Stimulated activated CD4-positive, alpha-beta T cell treated with anti-CD3 and anti-CD28 coated beads, Interleukin-15, amount 100 ng/mL, for 24 hours (primary cell): ENCODE results near the gene CHRM1.
A peak's percentile ranks its signal among the peaks of the same experiment; 100 is the strongest.

Source experiments
- DNase-seq: peaks from one replicate; pipeline ENCODE4 v3.0.0-alpha.2; 2020

CHRM1 gene

GRCh38 chr11:62925745-62926679, 4.8 kb upstream of the CHRM1 start:
- DNase-seq = peak; percentile 20

GRCh38 chr11:62925308-62925707, 4.1 kb upstream of the CHRM1 start:
- DNase-seq = no peak

GRCh38 chr11:62923601-62924411, 2.6 kb upstream of the CHRM1 start:
- DNase-seq = peak; percentile 34

- peak; percentile 63 for DNase-seq
Measured at GRCh38 chr11:62922653-62923431, 1.7 kb upstream of the CHRM1 start.

- DNase-seq = no peak
Measured at GRCh38 chr11:62922189-62922589, 1.0 kb upstream of the CHRM1 start.

GRCh38 chr11:62921573-62922188, 518 bp upstream of the CHRM1 start:
- DNase-seq = no peak

- DNase-seq = no peak
Measured at GRCh38 chr11:62919898-62920640, 1.1 kb downstream of the CHRM1 start.

GRCh38 chr11:62919476-62919875, 1.7 kb downstream of the CHRM1 start:
- DNase-seq = no peak

GRCh38 chr11:62918531-62918930, 2.6 kb downstream of the CHRM1 start:
- no peak for DNase-seq

- no peak for DNase-seq
Measured at GRCh38 chr11:62917906-62918502, 3.2 kb downstream of the CHRM1 start.

- no peak for DNase-seq
Measured at GRCh38 chr11:62914416-62914815, 6.7 kb downstream of the CHRM1 start.

- DNase-seq = no peak
Measured at GRCh38 chr11:62912268-62912667, 8.9 kb downstream of the CHRM1 start.

- DNase-seq = no peak
Measured at GRCh38 chr11:62911137-62912130, 9.7 kb downstream of the CHRM1 start.

- no peak for DNase-seq
Measured at GRCh38 chr11:62910141-62910882, 10.9 kb downstream of the CHRM1 start.

GRCh38 chr11:62909107-62909894, 11.9 kb downstream of the CHRM1 start:
- peak; percentile 46 for DNase-seq

- no peak for DNase-seq
Measured at GRCh38 chr11:62908468-62909072, 12.6 kb downstream of the CHRM1 start.

- DNase-seq = peak; percentile 83
Measured at GRCh38 chr11:62905927-62906531, 15.1 kb downstream of the CHRM1 start.

GRCh38 chr11:62905296-62905695, 15.9 kb downstream of the CHRM1 start:
- no peak for DNase-seq
